ENCODE data around the gene INTS11.

DNA sequence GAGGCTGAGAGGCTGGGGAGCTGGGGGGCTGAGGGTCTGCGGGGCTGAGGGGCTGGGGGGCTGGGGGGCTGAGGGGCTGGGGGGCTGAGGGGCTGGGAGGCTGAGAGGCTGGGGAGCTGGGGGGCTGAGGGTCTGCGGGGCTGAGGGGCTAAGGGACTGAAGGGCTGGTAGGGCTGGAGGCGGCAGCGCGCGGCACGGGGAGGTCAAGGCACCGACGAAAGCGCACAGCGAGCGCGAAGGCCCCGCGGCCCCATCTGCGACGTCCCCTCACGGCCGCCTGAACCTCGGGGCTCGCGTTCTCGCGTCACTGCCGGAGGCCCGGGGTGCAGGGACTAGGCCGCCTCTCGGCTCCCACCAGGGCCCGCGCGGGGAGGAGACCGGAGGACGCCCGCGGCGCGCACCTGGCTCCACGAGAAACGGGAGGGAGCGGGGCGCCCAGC, 356 bp downstream of the INTS11 start:
- TF ChIP-seq CTCF (IDR thresholded peaks at IDR 0.05 in 8 of 11, conservative IDR thresholded peaks at IDR 0.05 in 3 of 11) (no peak), POLR2AphosphoS5 (IDR thresholded peaks at IDR 0.05) (no peak), POLR2A (IDR thresholded peaks at IDR 0.05) (no peak)
